K562 (cell line): ENCODE data around the gene PDE4A. TPM values are rescaled to one million over a fixed set of nuclear protein-coding genes. Genes with fewer than 3 reads are reported as not detected.

Source experiments
- CCAR2 ChIP-seq: fragments of 200-400 bp; formaldehyde crosslinking; IDR thresholded peaks from 2 replicates; pipeline ENCODE4 v1.6.1; 2017; ENCODE audit warnings: mild to moderate bottlenecking, low read depth, low read length
- CREM ChIP-seq: IDR thresholded peaks from 2 replicates; pipeline ENCODE4 v1.6.1; 2014; ENCODE audit warnings: antibody characterized with exemption, low read depth
- ESRRA ChIP-seq: fragments of 450-650 bp; IDR thresholded peaks from 2 replicates; pipeline ENCODE4 v1.6.1; 2014; ENCODE audit warnings: low read depth, mild to moderate bottlenecking, moderate library complexity, borderline replicate concordance
- ESRRB ChIP-seq: fragments of 250-450 bp; sonication (Bioruptor Pico); IDR thresholded peaks from 2 replicates; pipeline ENCODE4 v1.5.0; 2020; ENCODE audit warnings: mild to moderate bottlenecking, moderate library complexity, borderline replicate concordance
- NELFE ChIP-seq: IDR thresholded peaks from 2 replicates; pipeline ENCODE4 v1.6.1; 2011; ENCODE audit warnings: mild to moderate bottlenecking; ENCODE audit not compliant: insufficient read depth, insufficient read length
- PHF20 ChIP-seq: fragments of 450-650 bp; IDR thresholded peaks from 2 replicates; pipeline ENCODE4 v1.6.1; 2018; ENCODE audit not compliant: partially characterized antibody
- PML ChIP-seq: IDR thresholded peaks from 2 replicates; pipeline ENCODE4 v1.6.1; 2012; ENCODE audit warnings: low read length, inconsistent platforms
- POLR2H ChIP-seq: IDR thresholded peaks from 2 replicates; pipeline ENCODE4 v1.6.1; 2016; ENCODE audit warnings: missing genetic modification characterization, low read depth, mild to moderate bottlenecking, control low read depth, missing compliant biosample characterization, moderate library complexity
- SIN3A ChIP-seq, 2 experiments: fragments of 150-350 bp in 1 of 2; IDR thresholded peaks; 2 replicates each; pipeline ENCODE4 v1.6.1; 2011 to 2016; ENCODE audit warnings: borderline replicate concordance in 2 of 2, low read depth in 2 of 2, low read length in 2 of 2, mild to moderate bottlenecking in 2 of 2, moderate library complexity in 2 of 2; ENCODE audit not compliant: control insufficient read depth in 1 of 2
- SNIP1 ChIP-seq: fragments of 450-650 bp; IDR thresholded peaks from 2 replicates; pipeline ENCODE4 v1.7.1; 2017; ENCODE audit warnings: low read depth, mild to moderate bottlenecking
- ZNF778 ChIP-seq: fragments of 450-650 bp; formaldehyde crosslinking; IDR thresholded peaks from 2 replicates; pipeline ENCODE4 v1.4.0; 2020; ENCODE audit warnings: mild to moderate bottlenecking, moderate library complexity
- polyA plus RNA-seq, 8 experiments: library from polyadenylated mRNA; depleted of rRNA in 4 of 8; stranded (reverse) in 5 of 8; unstranded in 3 of 8; fragments of >200 nt; fragmentation: Nextera tagmentation in 2 of 8; fragmentation: Illumina TruSeq in 1 of 8; extraction: Ambion mirVana in 2 of 8; extraction: Trizol in 1 of 8; gene quantifications; 2 replicates each; pipeline versions ENCODE4 v1.2.1 to v1.2.3, GENCODE V29; 2011 to 2014; ENCODE audit warnings: inconsistent platforms in 1 of 8, missing spikeins in 1 of 8
- total RNA-seq, 7 experiments: library from RNA; depleted of rRNA in 6 of 7; stranded (reverse); fragments of >200 nt in 6 of 7; fragmentation: Illumina TruSeq in 2 of 7; extraction: Trizol in 2 of 7; gene quantifications; 2 replicates each; pipeline versions ENCODE4 v1.2.1 to v1.2.3, GENCODE V29; 2011 to 2021; ENCODE audit warnings: low replicate concordance in 1 of 7
- TF ChIP-seq, protein P1 (sequence below): fragments of 250-450 bp; sonication (Bioruptor Pico); IDR thresholded peaks from 2 replicates; pipeline ENCODE4 v1.4.0; 2020
- TF ChIP-seq, protein P2 (sequence below): fragments of 250-450 bp; sonication (Bioruptor Pico); IDR thresholded peaks from 2 replicates; pipeline ENCODE4 v1.5.0; 2021
- TF ChIP-seq, protein P3 (sequence below): sonication (generic); formaldehyde crosslinking; IDR thresholded peaks from 2 replicates; pipeline ENCODE4 v1.8.0; 2022; ENCODE audit warnings: missing genetic modification reagents, mild to moderate bottlenecking, borderline replicate concordance
- TF ChIP-seq, protein P4 (sequence below): fragments of 450-650 bp; IDR thresholded peaks from 2 replicates; pipeline ENCODE4 v1.6.1; 2016; ENCODE audit warnings: borderline replicate concordance
- TF ChIP-seq, protein P5 (sequence below): fragments of 450-650 bp; conservative IDR thresholded peaks from 2 replicates; pipeline ENCODE4 v1.6.1; 2016; ENCODE audit warnings: missing genetic modification characterization, low read depth, mild to moderate bottlenecking, missing compliant biosample characterization, moderate library complexity

PDE4A gene
- total and polyA plus RNA-seq, 9 of the 15 experiments (the other 6 are each of a cell fraction or from before 2014, with no cell fraction given) = 0.66 to 26.9 (median 4.6) TPM

DNA sequence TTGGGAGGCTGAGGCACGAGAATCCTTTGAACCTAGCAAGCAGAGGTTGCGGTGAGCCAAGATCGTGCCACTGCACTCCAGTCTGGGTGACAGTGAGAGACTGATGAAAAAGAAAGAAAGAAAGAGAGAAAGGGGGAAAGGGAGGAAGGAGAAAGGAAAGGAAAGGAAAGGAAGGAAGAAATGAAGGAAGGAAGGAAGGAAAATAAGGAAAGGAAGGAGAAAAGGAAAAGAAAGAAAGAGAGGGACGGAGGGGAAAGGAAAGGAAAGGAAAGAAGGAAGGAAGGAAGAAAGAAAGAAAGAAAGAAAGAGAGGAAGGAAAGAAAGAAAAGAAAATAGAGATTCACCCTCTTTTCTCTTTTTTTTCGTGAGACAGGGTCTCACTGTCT, 8.7 kb downstream of the PDE4A start (continued):
- TF ChIP-seq SIN3A (IDR thresholded peaks at IDR 0.05; ENCODE audit: borderline replicate concordance in 2 of 2, control insufficient read depth in 1 of 2, low read depth in 2 of 2, low read length in 2 of 2) (no peak), POLR2H (no peak), ESRRA (no peak), NELFE (no peak), PML (no peak), ZNF778 (no peak), ESRRB (no peak), CCAR2 (no peak), SNIP1 (no peak), CREM (no peak), PHF20 (no peak)
- TF ChIP-seq, protein P1, sequence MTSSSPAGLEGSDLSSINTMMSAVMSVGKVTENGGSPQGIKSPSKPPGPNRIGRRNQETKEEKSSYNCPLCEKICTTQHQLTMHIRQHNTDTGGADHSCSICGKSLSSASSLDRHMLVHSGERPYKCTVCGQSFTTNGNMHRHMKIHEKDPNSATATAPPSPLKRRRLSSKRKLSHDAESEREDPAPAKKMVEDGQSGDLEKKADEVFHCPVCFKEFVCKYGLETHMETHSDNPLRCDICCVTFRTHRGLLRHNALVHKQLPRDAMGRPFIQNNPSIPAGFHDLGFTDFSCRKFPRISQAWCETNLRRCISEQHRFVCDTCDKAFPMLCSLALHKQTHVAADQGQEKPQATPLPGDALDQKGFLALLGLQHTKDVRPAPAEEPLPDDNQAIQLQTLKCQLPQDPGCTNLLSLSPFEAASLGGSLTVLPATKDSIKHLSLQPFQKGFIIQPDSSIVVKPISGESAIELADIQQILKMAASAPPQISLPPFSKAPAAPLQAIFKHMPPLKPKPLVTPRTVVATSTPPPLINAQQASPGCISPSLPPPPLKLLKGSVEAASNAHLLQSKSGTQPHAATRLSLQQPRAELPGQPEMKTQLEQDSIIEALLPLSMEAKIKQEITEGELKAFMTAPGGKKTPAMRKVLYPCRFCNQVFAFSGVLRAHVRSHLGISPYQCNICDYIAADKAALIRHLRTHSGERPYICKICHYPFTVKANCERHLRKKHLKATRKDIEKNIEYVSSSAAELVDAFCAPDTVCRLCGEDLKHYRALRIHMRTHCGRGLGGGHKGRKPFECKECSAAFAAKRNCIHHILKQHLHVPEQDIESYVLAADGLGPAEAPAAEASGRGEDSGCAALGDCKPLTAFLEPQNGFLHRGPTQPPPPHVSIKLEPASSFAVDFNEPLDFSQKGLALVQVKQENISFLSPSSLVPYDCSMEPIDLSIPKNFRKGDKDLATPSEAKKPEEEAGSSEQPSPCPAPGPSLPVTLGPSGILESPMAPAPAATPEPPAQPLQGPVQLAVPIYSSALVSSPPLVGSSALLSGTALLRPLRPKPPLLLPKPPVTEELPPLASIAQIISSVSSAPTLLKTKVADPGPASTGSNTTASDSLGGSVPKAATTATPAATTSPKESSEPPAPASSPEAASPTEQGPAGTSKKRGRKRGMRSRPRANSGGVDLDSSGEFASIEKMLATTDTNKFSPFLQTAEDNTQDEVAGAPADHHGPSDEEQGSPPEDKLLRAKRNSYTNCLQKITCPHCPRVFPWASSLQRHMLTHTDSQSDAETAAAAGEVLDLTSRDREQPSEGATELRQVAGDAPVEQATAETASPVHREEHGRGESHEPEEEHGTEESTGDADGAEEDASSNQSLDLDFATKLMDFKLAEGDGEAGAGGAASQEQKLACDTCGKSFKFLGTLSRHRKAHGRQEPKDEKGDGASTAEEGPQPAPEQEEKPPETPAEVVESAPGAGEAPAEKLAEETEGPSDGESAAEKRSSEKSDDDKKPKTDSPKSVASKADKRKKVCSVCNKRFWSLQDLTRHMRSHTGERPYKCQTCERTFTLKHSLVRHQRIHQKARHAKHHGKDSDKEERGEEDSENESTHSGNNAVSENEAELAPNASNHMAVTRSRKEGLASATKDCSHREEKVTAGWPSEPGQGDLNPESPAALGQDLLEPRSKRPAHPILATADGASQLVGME = no peak
- TF ChIP-seq, protein P2, sequence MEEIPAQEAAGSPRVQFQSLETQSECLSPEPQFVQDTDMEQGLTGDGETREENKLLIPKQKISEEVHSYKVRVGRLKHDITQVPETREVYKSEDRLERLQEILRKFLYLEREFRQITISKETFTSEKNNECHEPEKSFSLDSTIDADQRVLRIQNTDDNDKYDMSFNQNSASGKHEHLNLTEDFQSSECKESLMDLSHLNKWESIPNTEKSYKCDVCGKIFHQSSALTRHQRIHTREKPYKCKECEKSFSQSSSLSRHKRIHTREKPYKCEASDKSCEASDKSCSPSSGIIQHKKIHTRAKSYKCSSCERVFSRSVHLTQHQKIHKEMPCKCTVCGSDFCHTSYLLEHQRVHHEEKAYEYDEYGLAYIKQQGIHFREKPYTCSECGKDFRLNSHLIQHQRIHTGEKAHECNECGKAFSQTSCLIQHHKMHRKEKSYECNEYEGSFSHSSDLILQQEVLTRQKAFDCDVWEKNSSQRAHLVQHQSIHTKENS (CRISPR knock-in tag) = no peak
- TF ChIP-seq, protein P3, sequence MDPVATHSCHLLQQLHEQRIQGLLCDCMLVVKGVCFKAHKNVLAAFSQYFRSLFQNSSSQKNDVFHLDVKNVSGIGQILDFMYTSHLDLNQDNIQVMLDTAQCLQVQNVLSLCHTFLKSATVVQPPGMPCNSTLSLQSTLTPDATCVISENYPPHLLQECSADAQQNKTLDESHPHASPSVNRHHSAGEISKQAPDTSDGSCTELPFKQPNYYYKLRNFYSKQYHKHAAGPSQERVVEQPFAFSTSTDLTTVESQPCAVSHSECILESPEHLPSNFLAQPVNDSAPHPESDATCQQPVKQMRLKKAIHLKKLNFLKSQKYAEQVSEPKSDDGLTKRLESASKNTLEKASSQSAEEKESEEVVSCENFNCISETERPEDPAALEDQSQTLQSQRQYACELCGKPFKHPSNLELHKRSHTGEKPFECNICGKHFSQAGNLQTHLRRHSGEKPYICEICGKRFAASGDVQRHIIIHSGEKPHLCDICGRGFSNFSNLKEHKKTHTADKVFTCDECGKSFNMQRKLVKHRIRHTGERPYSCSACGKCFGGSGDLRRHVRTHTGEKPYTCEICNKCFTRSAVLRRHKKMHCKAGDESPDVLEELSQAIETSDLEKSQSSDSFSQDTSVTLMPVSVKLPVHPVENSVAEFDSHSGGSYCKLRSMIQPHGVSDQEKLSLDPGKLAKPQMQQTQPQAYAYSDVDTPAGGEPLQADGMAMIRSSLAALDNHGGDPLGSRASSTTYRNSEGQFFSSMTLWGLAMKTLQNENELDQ (CRISPR knock-in tag) = no peak
- TF ChIP-seq, protein P4, sequence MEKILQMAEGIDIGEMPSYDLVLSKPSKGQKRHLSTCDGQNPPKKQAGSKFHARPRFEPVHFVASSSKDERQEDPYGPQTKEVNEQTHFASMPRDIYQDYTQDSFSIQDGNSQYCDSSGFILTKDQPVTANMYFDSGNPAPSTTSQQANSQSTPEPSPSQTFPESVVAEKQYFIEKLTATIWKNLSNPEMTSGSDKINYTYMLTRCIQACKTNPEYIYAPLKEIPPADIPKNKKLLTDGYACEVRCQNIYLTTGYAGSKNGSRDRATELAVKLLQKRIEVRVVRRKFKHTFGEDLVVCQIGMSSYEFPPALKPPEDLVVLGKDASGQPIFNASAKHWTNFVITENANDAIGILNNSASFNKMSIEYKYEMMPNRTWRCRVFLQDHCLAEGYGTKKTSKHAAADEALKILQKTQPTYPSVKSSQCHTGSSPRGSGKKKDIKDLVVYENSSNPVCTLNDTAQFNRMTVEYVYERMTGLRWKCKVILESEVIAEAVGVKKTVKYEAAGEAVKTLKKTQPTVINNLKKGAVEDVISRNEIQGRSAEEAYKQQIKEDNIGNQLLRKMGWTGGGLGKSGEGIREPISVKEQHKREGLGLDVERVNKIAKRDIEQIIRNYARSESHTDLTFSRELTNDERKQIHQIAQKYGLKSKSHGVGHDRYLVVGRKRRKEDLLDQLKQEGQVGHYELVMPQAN = 0 out of 2 replicates have a peak, but pooled peaks have one; percentile 27
- TF ChIP-seq, protein P5, sequence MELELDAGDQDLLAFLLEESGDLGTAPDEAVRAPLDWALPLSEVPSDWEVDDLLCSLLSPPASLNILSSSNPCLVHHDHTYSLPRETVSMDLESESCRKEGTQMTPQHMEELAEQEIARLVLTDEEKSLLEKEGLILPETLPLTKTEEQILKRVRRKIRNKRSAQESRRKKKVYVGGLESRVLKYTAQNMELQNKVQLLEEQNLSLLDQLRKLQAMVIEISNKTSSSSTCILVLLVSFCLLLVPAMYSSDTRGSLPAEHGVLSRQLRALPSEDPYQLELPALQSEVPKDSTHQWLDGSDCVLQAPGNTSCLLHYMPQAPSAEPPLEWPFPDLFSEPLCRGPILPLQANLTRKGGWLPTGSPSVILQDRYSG (tag) = no peak
